Parathyroid adenoma (tissue), 2 donors: ENCODE results near the gene LATS2.

Experiments
- H2AFZ ChIP-seq: fragments of 300-600 bp; sonication (generic); one replicate; pipeline ENCODE4 v1.7.0; 2017; ENCODE audit warnings: antibody characterized with exemption, mild to moderate bottlenecking
- H3K27ac ChIP-seq: fragments of 300-600 bp; sonication (generic); one replicate; pipeline ENCODE4 v1.7.0; 2017
- H3K27me3 ChIP-seq: fragments of 300-600 bp; sonication (generic); one replicate; pipeline ENCODE4 v1.7.0; 2017; ENCODE audit warnings: low read length; ENCODE audit not compliant: control insufficient read depth, insufficient read depth
- H3K36me3 ChIP-seq: fragments of 300-600 bp; sonication (generic); one replicate; pipeline ENCODE4 v1.7.0; 2017; ENCODE audit warnings: low read length; ENCODE audit not compliant: control insufficient read depth, insufficient read depth
- H3K4me1 ChIP-seq: fragments of 300-600 bp; sonication (generic); one replicate; pipeline ENCODE4 v1.7.0; 2017; ENCODE audit warnings: control low read depth
- H3K4me2 ChIP-seq: fragments of 300-600 bp; sonication (generic); one replicate; pipeline ENCODE4 v1.7.0; 2017; ENCODE audit warnings: low read length
- H3K4me3 ChIP-seq: fragments of 300-600 bp; sonication (generic); one replicate; pipeline ENCODE4 v1.7.0; 2017; ENCODE audit warnings: low read depth, low read length
- H3K79me2 ChIP-seq: fragments of 300-600 bp; sonication (generic); one replicate; pipeline ENCODE4 v1.7.0; 2017; ENCODE audit warnings: control low read depth
- H3K9ac ChIP-seq: fragments of 300-600 bp; sonication (generic); one replicate; pipeline ENCODE4 v1.7.0; 2017; ENCODE audit warnings: mild to moderate bottlenecking
- H3K9me3 ChIP-seq: fragments of 300-600 bp; sonication (generic); one replicate; pipeline ENCODE4 v1.7.0; 2017; ENCODE audit warnings: low read length; ENCODE audit not compliant: control insufficient read depth
- CTCF ChIP-seq: fragments of 300-600 bp; sonication (generic); IDR thresholded peaks from one replicate; pipeline ENCODE4 v1.7.0; 2017; ENCODE audit warnings: antibody characterized with exemption, mild to moderate bottlenecking
- donor health status: primary hyperparathyroidism.

LATS2 gene

DNA sequence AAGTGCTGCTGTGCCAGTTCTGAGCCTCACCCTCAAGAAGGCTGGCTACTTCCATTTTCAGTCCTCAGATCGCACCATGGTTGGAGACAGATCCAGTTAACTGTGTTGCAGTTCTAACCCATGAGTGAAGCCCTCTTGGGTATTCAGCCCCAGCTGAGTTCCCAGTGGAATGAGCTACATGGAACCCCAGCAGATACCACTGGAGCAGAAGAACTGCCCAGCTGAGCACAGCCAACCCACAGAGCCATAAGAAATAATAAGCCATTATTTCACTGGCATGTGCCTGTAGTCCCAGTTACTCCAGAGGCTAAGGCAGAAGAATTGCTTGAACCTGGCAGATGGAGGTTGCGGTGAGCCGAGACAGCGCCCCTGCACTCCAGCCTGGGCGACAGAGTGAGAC, 59.9 kb downstream of the LATS2 start:
- TF ChIP-seq CTCF, result no peak

GRCh38 chr13:21000647-21001046, 60.7 kb downstream of the LATS2 start:
- Histone ChIP-seq H3K4me1 (no peaks in the 10 kb centered on the region), H3K4me2 (no peak overlapping the region), H3K36me3 (no peaks in the 10 kb centered on the region), H2AFZ (no peak overlapping the region), H3K4me3 (no peak overlapping the region), H3K27ac (no peak overlapping the region), H3K79me2 (peaks cover 3% of the 10 kb centered on the region), H3K9me3 (no peaks in the 10 kb centered on the region), H3K27me3 (no peaks in the 10 kb centered on the region), H3K9ac (no peak overlapping the region)
- no peak for TF ChIP-seq CTCF

More for the DNA sequence above, 59.9 kb downstream of the LATS2 start:
- Histone ChIP-seq H3K9ac (no peak overlapping the region), H2AFZ (no peak overlapping the region), H3K27me3 (no peaks in the 10 kb centered on the region), H3K79me2 (peaks cover 3% of the 10 kb centered on the region), H3K27ac (no peak overlapping the region), H3K4me3 (no peak overlapping the region), H3K4me2 (no peak overlapping the region), H3K9me3 (no peaks in the 10 kb centered on the region), H3K4me1 (no peaks in the 10 kb centered on the region), H3K36me3 (no peaks in the 10 kb centered on the region)

- no peak overlapping the region for H3K27ac ChIP-seq
- no peak for TF ChIP-seq CTCF
Observed at GRCh38 chr13:20998649-20999415, 62.6 kb downstream of the LATS2 start.

GRCh38 chr13:20997301-20998161, 63.9 kb downstream of the LATS2 start:
- Histone ChIP-seq H2AFZ (no peak overlapping the region), H3K9me3 (no peaks in the 10 kb centered on the region), H3K4me2 (no peak overlapping the region), H3K27ac (no peak overlapping the region), H3K9ac (no peak overlapping the region), H3K36me3 (no peaks in the 10 kb centered on the region), H3K27me3 (no peaks in the 10 kb centered on the region), H3K4me1 (no peaks in the 10 kb centered on the region), H3K4me3 (no peak overlapping the region), H3K79me2 (peaks cover 3% of the 10 kb centered on the region)
- TF ChIP-seq CTCF, result no peak

More at GRCh38 chr13:20998649-20999415, 62.6 kb downstream of the LATS2 start:
- Histone ChIP-seq H3K9me3 (no peaks in the 10 kb centered on the region), H2AFZ (no peak overlapping the region), H3K4me2 (no peak overlapping the region), H3K4me3 (no peak overlapping the region), H3K36me3 (no peaks in the 10 kb centered on the region), H3K27me3 (no peaks in the 10 kb centered on the region), H3K9ac (no peak overlapping the region), H3K4me1 (no peaks in the 10 kb centered on the region), H3K79me2 (peaks cover 3% of the 10 kb centered on the region)
